HG03575 (cell line): ENCODE measurements around the gene TMEM115.

Source experiments
- ATAC-seq: cut with Tn5 transposase; IDR thresholded peaks from one replicate; pipeline ENCODE4 v1.9.1; 2021; ENCODE audit not compliant: unreplicated experiment, insufficient number of reproducible peaks, low FRiP score; ENCODE audit errors: extremely low read depth

TMEM115 gene

GRCh38 chr3:50380405-50381085 is 21.2 kb upstream of the TMEM115 start:
- ATAC-seq = no peak

- ATAC-seq = no peak
These were observed 19.4 kb upstream of the TMEM115 start for GRCh38 chr3:50378757-50379156.

- ATAC-seq = no peak
These were observed 18.7 kb upstream of the TMEM115 start for GRCh38 chr3:50378024-50378423.

- ATAC-seq = no peak
These were observed 16.1 kb upstream of the TMEM115 start for GRCh38 chr3:50375258-50375931.

GRCh38 chr3:50374363-50375257 is 15.3 kb upstream of the TMEM115 start:
- ATAC-seq = no peak

GRCh38 chr3:50373146-50374051 is 14.1 kb upstream of the TMEM115 start:
- no peak for ATAC-seq

GRCh38 chr3:50372349-50372748 is 13.0 kb upstream of the TMEM115 start:
- ATAC-seq = no peak

- no peak for ATAC-seq
These were observed 11.9 kb upstream of the TMEM115 start for GRCh38 chr3:50371133-50371685.

- ATAC-seq = no peak
These were observed 11.3 kb upstream of the TMEM115 start for GRCh38 chr3:50370594-50370993.

- no peak for ATAC-seq
These were observed 9.8 kb upstream of the TMEM115 start for GRCh38 chr3:50369012-50369670.

GRCh38 chr3:50365842-50366220 is 6.5 kb upstream of the TMEM115 start:
- ATAC-seq = no peak

- no peak for ATAC-seq
These were observed 5.9 kb upstream of the TMEM115 start for GRCh38 chr3:50365080-50365841.

- ATAC-seq = no peak
These were observed 5.3 kb upstream of the TMEM115 start for GRCh38 chr3:50364573-50365079.

- no peak for ATAC-seq
These were observed 414 bp upstream of the TMEM115 start for GRCh38 chr3:50359760-50360110.

- ATAC-seq = no peak
These were observed 888 bp downstream of the TMEM115 start for GRCh38 chr3:50358355-50358910.

GRCh38 chr3:50357481-50357880 is 1.8 kb downstream of the TMEM115 start:
- ATAC-seq = no peak

- ATAC-seq = no peak
These were observed 2.8 kb downstream of the TMEM115 start for GRCh38 chr3:50356553-50356952.
